CD4-positive, CD25-positive, alpha-beta regulatory T cell (primary cell): Measurements from ENCODE around the gene CCBE1. TPM values are rescaled to one million over a fixed set of nuclear protein-coding genes. Genes with fewer than 3 reads are reported as not detected.
"Not testable (repeated sequence)": the region's sequence is repeated elsewhere in the genome, so short reads cannot be mapped to it uniquely, and the experiment has no call there.

ENCODE experiments used
- ATAC-seq, 2 donors: fragments of 150-1000 bp; cut with Tn5 transposase; one replicate each; pipeline ENCODE4 v1.10.0; 2021; ENCODE audit warnings: low read depth in 2 of 2, moderate number of reproducible peaks in 2 of 2, moderate library complexity in 1 of 2
- DNase-seq, 3 donors: peaks; one replicate each; pipeline versions ENCODE4 v3.0.0 to v3.0.0-alpha.2; 2012 to 2022; ENCODE audit warnings: mixed read lengths in 1 of 3
- H3K27ac ChIP-seq: one replicate; pipeline ENCODE4 v1.7.0; 2013; ENCODE audit warnings: mild to moderate bottlenecking, low read length; ENCODE audit not compliant: insufficient read depth, poor library complexity, severe bottlenecking
- H3K27me3 ChIP-seq: one replicate; pipeline ENCODE4 v1.7.0; 2013; ENCODE audit warnings: low read length; ENCODE audit not compliant: control insufficient read depth, insufficient read depth
- H3K36me3 ChIP-seq: one replicate; pipeline ENCODE4 v1.7.0; 2013; ENCODE audit warnings: mild to moderate bottlenecking, low read length, moderate library complexity; ENCODE audit not compliant: control insufficient read depth, insufficient read depth
- H3K4me1 ChIP-seq: 2 replicates; pipeline ENCODE4 v1.7.0; 2013; ENCODE audit warnings: mild to moderate bottlenecking, low read length; ENCODE audit not compliant: insufficient read depth, control insufficient read depth, poor library complexity, severe bottlenecking
- H3K4me3 ChIP-seq: one replicate; pipeline ENCODE4 v1.7.0; 2013; ENCODE audit warnings: low read depth, mild to moderate bottlenecking, low read length, moderate library complexity
- H3K9me3 ChIP-seq, 2 experiments: 1 replicate in 1 of 2; 2 replicates in 1 of 2; pipeline ENCODE4 v1.7.0; 2013; ENCODE audit warnings: low read length in 2 of 2, mild to moderate bottlenecking in 1 of 2, moderate library complexity in 1 of 2; ENCODE audit not compliant: control insufficient read depth in 2 of 2
- H3K27ac Mint-ChIP-seq, 3 donors: one replicate each; pipeline ENCODE4 v1.8.0; 2020 to 2022; ENCODE audit warnings: mild to moderate bottlenecking in 3 of 3, mixed read lengths in 3 of 3, moderate library complexity in 2 of 3
- H3K27me3 Mint-ChIP-seq: one replicate; pipeline ENCODE4 v1.8.0; 2022; ENCODE audit warnings: mild to moderate bottlenecking, mixed read lengths
- H3K36me3 Mint-ChIP-seq: one replicate; pipeline ENCODE4 v1.8.0; 2020; ENCODE audit warnings: mixed read lengths
- H3K4me1 Mint-ChIP-seq, 4 donors: one replicate each; pipeline ENCODE4 v1.8.0; 2020 to 2022; ENCODE audit warnings: mixed read lengths in 4 of 4, mild to moderate bottlenecking in 1 of 4
- H3K4me3 Mint-ChIP-seq, 4 donors: one replicate each; pipeline ENCODE4 v1.8.0; 2020 to 2022; ENCODE audit warnings: mild to moderate bottlenecking in 4 of 4, mixed read lengths in 4 of 4, moderate library complexity in 3 of 4
- H3K9me3 Mint-ChIP-seq, 7 donors: one replicate each; pipeline ENCODE4 v1.8.0; 2020 to 2022; ENCODE audit warnings: mixed read lengths in 7 of 7, mild to moderate bottlenecking in 3 of 7, moderate library complexity in 2 of 7
- polyA plus RNA-seq, 4 donors: library from polyadenylated mRNA; unstranded; fragments of 300-500 nt; fragmentation: Illumina TruSeq; gene quantifications; one replicate each; pipeline ENCODE4 v1.2.3, GENCODE V29; 2021
- total RNA-seq: library from RNA; stranded (reverse); gene quantifications from one replicate; pipeline ENCODE4 v1.2.3, GENCODE V29; 2022

CCBE1 gene
- total and polyA plus RNA-seq, 5 donors from 2014 or later, result not detected

- H3K4me3 ChIP-seq, H3K4me1 Mint-ChIP-seq: not testable (repeated sequence)
Observed at GRCh38 chr18:59666007-59666402, 31.2 kb downstream of the CCBE1 start.

GRCh38 chr18:59665057-59666006 lies 31.9 kb downstream of the CCBE1 start:
- no peaks in the 10 kb centered on the region for H3K27me3 ChIP-seq
- H3K9me3 ChIP-seq, result no peaks in the 10 kb centered on the region
- no peak overlapping the region for H3K27ac ChIP-seq
- H3K4me1 ChIP-seq, result no peaks in the 10 kb centered on the region
- DNase-seq, result no peak
- H3K36me3 ChIP-seq, result no peaks in the 10 kb centered on the region
- Mint-ChIP-seq H3K4me1 (no peaks in the 10 kb centered on the region), H3K36me3 (no peaks in the 10 kb centered on the region), H3K27me3 (peaks cover 4% of the 10 kb centered on the region), H3K27ac (no peak overlapping the region), H3K4me3 (no peak overlapping the region), H3K9me3 (peaks cover 0 to 2% (median 0%) of the 10 kb centered on the region in 7 donors)
- ATAC-seq, result no peak
- H3K4me3 ChIP-seq, result no peak overlapping the region

More at GRCh38 chr18:59666007-59666402, 31.2 kb downstream of the CCBE1 start:
- not testable (repeated sequence) for H3K9me3 ChIP-seq, DNase-seq, H3K27me3 ChIP-seq, H3K4me1 ChIP-seq, H3K4me3 Mint-ChIP-seq, H3K27ac Mint-ChIP-seq, H3K36me3 ChIP-seq, H3K36me3 Mint-ChIP-seq, H3K27ac ChIP-seq, H3K27me3 Mint-ChIP-seq, H3K9me3 Mint-ChIP-seq, ATAC-seq

GRCh38 chr18:59664329-59664728 lies 32.9 kb downstream of the CCBE1 start:
- ATAC-seq (no peak), DNase-seq (no peak)
- H3K27me3 ChIP-seq, result no peaks in the 10 kb centered on the region

GRCh38 chr18:59663096-59663495 lies 34.1 kb downstream of the CCBE1 start:
- H3K27ac Mint-ChIP-seq, result no peak overlapping the region
- no peaks in the 10 kb centered on the region for H3K4me1 ChIP-seq
- no peaks in the 10 kb centered on the region for H3K36me3 Mint-ChIP-seq
- no peaks in the 10 kb centered on the region for H3K27me3 ChIP-seq
- DNase-seq (no peak), ATAC-seq (no peak)
- H3K4me3 ChIP-seq, result no peak overlapping the region
- H3K36me3 ChIP-seq, result no peaks in the 10 kb centered on the region
- H3K4me1 Mint-ChIP-seq, result no peaks in the 10 kb centered on the region
- no peaks in the 10 kb centered on the region for H3K9me3 ChIP-seq
- H3K27me3 Mint-ChIP-seq, result peaks cover 4% of the 10 kb centered on the region
- no peak overlapping the region for H3K27ac ChIP-seq
- H3K4me3 Mint-ChIP-seq, result no peak overlapping the region
- H3K9me3 Mint-ChIP-seq, result peaks cover 0 to 2% (median 0%) of the 10 kb centered on the region in 7 donors

More at GRCh38 chr18:59664329-59664728, 32.9 kb downstream of the CCBE1 start:
- no peaks in the 10 kb centered on the region for H3K36me3 Mint-ChIP-seq
- Histone ChIP-seq H3K9me3 (no peaks in the 10 kb centered on the region), H3K4me3 (no peak overlapping the region), H3K4me1 (no peaks in the 10 kb centered on the region), H3K27ac (no peak overlapping the region), H3K36me3 (no peaks in the 10 kb centered on the region)
- no peak overlapping the region for H3K4me3 Mint-ChIP-seq
- peaks cover 0 to 2% (median 0%) of the 10 kb centered on the region in 7 donors for H3K9me3 Mint-ChIP-seq
- H3K27ac Mint-ChIP-seq, result no peak overlapping the region
- no peaks in the 10 kb centered on the region for H3K4me1 Mint-ChIP-seq
- H3K27me3 Mint-ChIP-seq, result peaks cover 4% of the 10 kb centered on the region

- Histone ChIP-seq H3K36me3 (no peaks in the 10 kb centered on the region), H3K4me3 (no peak overlapping the region), H3K9me3 (no peaks in the 10 kb centered on the region), H3K27ac (no peak overlapping the region), H3K4me1 (no peaks in the 10 kb centered on the region), H3K27me3 (no peaks in the 10 kb centered on the region)
- no peak overlapping the region for H3K4me3 Mint-ChIP-seq
- DNase-seq, result no peak
- no peaks in the 10 kb centered on the region for H3K4me1 Mint-ChIP-seq
- no peak overlapping the region for H3K27ac Mint-ChIP-seq
- no peak for ATAC-seq
- peaks cover 0 to 2% (median 0%) of the 10 kb centered on the region in 7 donors for H3K9me3 Mint-ChIP-seq
- no peaks in the 10 kb centered on the region for H3K36me3 Mint-ChIP-seq
- peaks cover 4% of the 10 kb centered on the region for H3K27me3 Mint-ChIP-seq
Observed at GRCh38 chr18:59661891-59662701, 35.1 kb downstream of the CCBE1 start.

GRCh38 chr18:59660786-59661743 lies 36.2 kb downstream of the CCBE1 start:
- Histone ChIP-seq H3K9me3 (no peaks in the 10 kb centered on the region), H3K4me3 (no peak overlapping the region), H3K27ac (no peak overlapping the region), H3K36me3 (no peaks in the 10 kb centered on the region), H3K27me3 (no peaks in the 10 kb centered on the region), H3K4me1 (no peaks in the 10 kb centered on the region)
- Mint-ChIP-seq H3K27me3 (peaks cover 4% of the 10 kb centered on the region), H3K9me3 (peaks cover 0 to 2% (median 0%) of the 10 kb centered on the region in 7 donors), H3K4me3 (no peak overlapping the region), H3K36me3 (no peaks in the 10 kb centered on the region), H3K4me1 (no peaks in the 10 kb centered on the region), H3K27ac (no peak overlapping the region)
- ATAC-seq (no peak), DNase-seq (no peak)

- Mint-ChIP-seq H3K9me3 (no peaks in the 10 kb centered on the region), H3K36me3 (no peaks in the 10 kb centered on the region), H3K27me3 (peaks cover 4% of the 10 kb centered on the region)
Observed at GRCh38 chr18:59660366-59660765, 36.9 kb downstream of the CCBE1 start.

More at GRCh38 chr18:59660366-59660765, 36.9 kb downstream of the CCBE1 start:
- H3K4me3 ChIP-seq, result no peak overlapping the region
- no peak overlapping the region for H3K27ac Mint-ChIP-seq
- H3K27me3 ChIP-seq, result no peaks in the 10 kb centered on the region
- no peaks in the 10 kb centered on the region for H3K4me1 Mint-ChIP-seq
- DNase-seq (no peak), ATAC-seq (no peak)
- no peak overlapping the region for H3K4me3 Mint-ChIP-seq
- H3K9me3 ChIP-seq, result no peaks in the 10 kb centered on the region
- H3K36me3 ChIP-seq, result no peaks in the 10 kb centered on the region
- H3K4me1 ChIP-seq, result no peaks in the 10 kb centered on the region
- no peak overlapping the region for H3K27ac ChIP-seq
